GM19455 (cell line): ENCODE measurements around the gene RPL10.
A peak's percentile ranks its signal among the peaks of the same experiment; 100 is the strongest.

ENCODE experiments used
- ATAC-seq: cut with Tn5 transposase; IDR thresholded peaks from one replicate; pipeline ENCODE4 v1.9.1; 2021; ENCODE audit not compliant: unreplicated experiment

Gene RPL10

GRCh38 chrX:154428176-154429171 lies 30.3 kb downstream of the RPL10 start, which contains the start of gene ATP6AP1:
ATP6AP1 (plus strand) TSS chrX:154428677; CDS start chrX:154428693, 16 bp downstream.
- peak; percentile 92 for ATAC-seq

GRCh38 chrX:154429711-154430110 lies 31.5 kb downstream of the RPL10 start:
- ATAC-seq = no peak

GRCh38 chrX:154430479-154430878 lies 32.3 kb downstream of the RPL10 start:
- no peak for ATAC-seq

- ATAC-seq = no peak
These were observed 32.7 kb downstream of the RPL10 start for GRCh38 chrX:154430916-154431315.

- no peak for ATAC-seq
These were observed 33.2 kb downstream of the RPL10 start for GRCh38 chrX:154431341-154431740.

- ATAC-seq = no peak
These were observed 34.0 kb downstream of the RPL10 start for GRCh38 chrX:154432210-154432609.

- ATAC-seq = no peak
These were observed 35.4 kb downstream of the RPL10 start for GRCh38 chrX:154433605-154434004.

GRCh38 chrX:154434394-154435168 lies 36.4 kb downstream of the RPL10 start:
- ATAC-seq = no peak

- no peak for ATAC-seq
These were observed 37.1 kb downstream of the RPL10 start for GRCh38 chrX:154435171-154435733.

GRCh38 chrX:154436374-154436982 lies 38.3 kb downstream of the RPL10 start:
- ATAC-seq = no peak

- ATAC-seq = no peak
These were observed 39.0 kb downstream of the RPL10 start, which contains the start of gene GDI1 for GRCh38 chrX:154436983-154437752. GDI1 (plus strand) TSS chrX:154437154; CDS start chrX:154437255, 101 bp downstream.

GRCh38 chrX:154437971-154438893 lies 40.1 kb downstream of the RPL10 start:
- ATAC-seq = no peak

- ATAC-seq = no peak
These were observed 41.7 kb downstream of the RPL10 start for GRCh38 chrX:154439841-154440240.

GRCh38 chrX:154440623-154441357 lies 42.6 kb downstream of the RPL10 start:
- no peak for ATAC-seq

GRCh38 chrX:154441564-154441963 lies 43.4 kb downstream of the RPL10 start:
- ATAC-seq = no peak

GRCh38 chrX:154441984-154442707 lies 44.0 kb downstream of the RPL10 start:
- ATAC-seq = no peak

GRCh38 chrX:154443479-154443910 lies 45.3 kb downstream of the RPL10 start:
- no peak for ATAC-seq
